ENCODE measurements around the gene STK11. TPM values are rescaled to one million over a fixed set of nuclear protein-coding genes. Genes with fewer than 3 reads are reported as not detected.

The STK11 gene
- total RNA-seq, 1 donor from 2014 or later: 80.4 TPM

GRCh38 chr19:1219786-1220476, 14.4 kb downstream of the STK11 start:
- no peak for TF ChIP-seq CTCF (conservative IDR thresholded peaks at IDR 0.05; ENCODE audit: low read depth, low read length)
- DNase-seq (ENCODE audit: low read depth): no peak
- no peak overlapping the region for H3K4me3 ChIP-seq (ENCODE audit: low read depth, low read length)

- no peak for DNase-seq (ENCODE audit: low read depth)
- no peak overlapping the region for H3K4me3 ChIP-seq (ENCODE audit: low read depth, low read length)
- TF ChIP-seq CTCF (conservative IDR thresholded peaks at IDR 0.05; ENCODE audit: low read depth, low read length): no peak
Observed at GRCh38 chr19:1220477-1220930, 14.9 kb downstream of the STK11 start.

GRCh38 chr19:1220976-1221903, 15.7 kb downstream of the STK11 start:
- TF ChIP-seq CTCF (conservative IDR thresholded peaks at IDR 0.05; ENCODE audit: low read depth, low read length): peak; percentile 58

GRCh38 chr19:1221904-1222255, 16.3 kb downstream of the STK11 start:
- H3K4me3 ChIP-seq (ENCODE audit: low read depth, low read length): no peak overlapping the region
- no peak for DNase-seq (ENCODE audit: low read depth)
- no peak for TF ChIP-seq CTCF (conservative IDR thresholded peaks at IDR 0.05; ENCODE audit: low read depth, low read length)

More at GRCh38 chr19:1220976-1221903, 15.7 kb downstream of the STK11 start:
- H3K4me3 ChIP-seq (ENCODE audit: low read depth, low read length): no peak overlapping the region
- no peak for DNase-seq (ENCODE audit: low read depth)

GRCh38 chr19:1222394-1222793, 16.8 kb downstream of the STK11 start:
- no peak overlapping the region for H3K4me3 ChIP-seq (ENCODE audit: low read depth, low read length)
- no peak for TF ChIP-seq CTCF (conservative IDR thresholded peaks at IDR 0.05; ENCODE audit: low read depth, low read length)
- no peak for DNase-seq (ENCODE audit: low read depth)

GRCh38 chr19:1223018-1223855, 17.7 kb downstream of the STK11 start:
- no peak for DNase-seq (ENCODE audit: low read depth)
- H3K4me3 ChIP-seq (ENCODE audit: low read depth, low read length): no peak overlapping the region
- peak; percentile 51 for TF ChIP-seq CTCF (conservative IDR thresholded peaks at IDR 0.05; ENCODE audit: low read depth, low read length)
